ENCODE data around the gene C3orf18.

- TF ChIP-seq CTCF (IDR thresholded peaks at IDR 0.05 in 4 of 5, conservative IDR thresholded peaks at IDR 0.05 in 1 of 5) = no peak
- TF ChIP-seq POLR2A (IDR thresholded peaks at IDR 0.05) = no peak
Measured at GRCh38 chr3:50557915-50558314, 9.6 kb downstream of the C3orf18 start.
